HL-60 (cell line): ENCODE results near the gene YY1.

ENCODE experiments used
- POLR2AphosphoS5 ChIP-seq: IDR thresholded peaks from 2 replicates; pipeline ENCODE4 v1.6.1; 2012; ENCODE audit warnings: low read depth
- REST ChIP-seq: IDR thresholded peaks from 2 replicates; pipeline ENCODE4 v1.6.1; 2012; ENCODE audit warnings: low read depth; ENCODE audit not compliant: insufficient replicate concordance
- SPI1 ChIP-seq: IDR thresholded peaks from 2 replicates; pipeline ENCODE4 v1.6.1; 2012; ENCODE audit warnings: low read depth, mild to moderate bottlenecking, borderline replicate concordance
- TF ChIP-seq, protein P1 (sequence below): IDR thresholded peaks from one replicate; pipeline ENCODE4 v1.5.1; 2011; ENCODE audit warnings: low read length, control low read depth, inconsistent platforms; ENCODE audit not compliant: insufficient read depth

- TF ChIP-seq, protein P1, sequence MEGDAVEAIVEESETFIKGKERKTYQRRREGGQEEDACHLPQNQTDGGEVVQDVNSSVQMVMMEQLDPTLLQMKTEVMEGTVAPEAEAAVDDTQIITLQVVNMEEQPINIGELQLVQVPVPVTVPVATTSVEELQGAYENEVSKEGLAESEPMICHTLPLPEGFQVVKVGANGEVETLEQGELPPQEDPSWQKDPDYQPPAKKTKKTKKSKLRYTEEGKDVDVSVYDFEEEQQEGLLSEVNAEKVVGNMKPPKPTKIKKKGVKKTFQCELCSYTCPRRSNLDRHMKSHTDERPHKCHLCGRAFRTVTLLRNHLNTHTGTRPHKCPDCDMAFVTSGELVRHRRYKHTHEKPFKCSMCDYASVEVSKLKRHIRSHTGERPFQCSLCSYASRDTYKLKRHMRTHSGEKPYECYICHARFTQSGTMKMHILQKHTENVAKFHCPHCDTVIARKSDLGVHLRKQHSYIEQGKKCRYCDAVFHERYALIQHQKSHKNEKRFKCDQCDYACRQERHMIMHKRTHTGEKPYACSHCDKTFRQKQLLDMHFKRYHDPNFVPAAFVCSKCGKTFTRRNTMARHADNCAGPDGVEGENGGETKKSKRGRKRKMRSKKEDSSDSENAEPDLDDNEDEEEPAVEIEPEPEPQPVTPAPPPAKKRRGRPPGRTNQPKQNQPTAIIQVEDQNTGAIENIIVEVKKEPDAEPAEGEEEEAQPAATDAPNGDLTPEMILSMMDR = no peak
- TF ChIP-seq POLR2AphosphoS5 (no peak), SPI1 (no peak), REST (no peak)
These were observed 32.4 kb downstream of the YY1 start for GRCh38 chr14:100271247-100271939.
